Midbrain (tissue), 1 donor: ENCODE results near the gene SLC30A10.
"Not testable (repeated sequence)": the region's sequence is repeated elsewhere in the genome, so short reads cannot be mapped to it uniquely, and the experiment has no call there.

Experiments
- DNase-seq: peaks from one replicate; lab custom pipeline; 2025; lab: John Stamatoyannopoulos, UW

Gene SLC30A10

GRCh38 chr1:219891846-219892245 lies 36.5 kb downstream of the SLC30A10 start:
- not testable (repeated sequence) for DNase-seq

DNA sequence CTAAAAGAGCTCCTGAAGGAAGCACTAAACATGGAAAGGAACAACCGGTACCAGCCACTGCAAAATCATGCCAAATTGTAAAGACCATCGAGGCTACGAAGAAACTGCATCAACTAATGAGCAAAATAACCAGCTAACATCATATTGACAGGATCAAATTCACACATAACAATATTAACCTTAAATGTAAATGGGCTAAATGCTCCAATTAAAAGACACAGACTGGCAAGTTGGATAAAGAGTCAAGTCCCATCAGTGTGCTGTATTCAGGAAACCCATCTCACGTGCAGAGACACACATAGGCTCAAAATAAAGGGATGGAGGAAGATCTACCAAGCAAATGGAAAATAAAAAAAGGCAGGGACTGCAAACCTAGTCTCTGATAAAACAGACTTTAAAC lies 39.7 kb downstream of the SLC30A10 start:
- DNase-seq: not testable (repeated sequence)

- no peak for DNase-seq
Measured at GRCh38 chr1:219885680-219886079, 42.7 kb downstream of the SLC30A10 start.

DNA sequence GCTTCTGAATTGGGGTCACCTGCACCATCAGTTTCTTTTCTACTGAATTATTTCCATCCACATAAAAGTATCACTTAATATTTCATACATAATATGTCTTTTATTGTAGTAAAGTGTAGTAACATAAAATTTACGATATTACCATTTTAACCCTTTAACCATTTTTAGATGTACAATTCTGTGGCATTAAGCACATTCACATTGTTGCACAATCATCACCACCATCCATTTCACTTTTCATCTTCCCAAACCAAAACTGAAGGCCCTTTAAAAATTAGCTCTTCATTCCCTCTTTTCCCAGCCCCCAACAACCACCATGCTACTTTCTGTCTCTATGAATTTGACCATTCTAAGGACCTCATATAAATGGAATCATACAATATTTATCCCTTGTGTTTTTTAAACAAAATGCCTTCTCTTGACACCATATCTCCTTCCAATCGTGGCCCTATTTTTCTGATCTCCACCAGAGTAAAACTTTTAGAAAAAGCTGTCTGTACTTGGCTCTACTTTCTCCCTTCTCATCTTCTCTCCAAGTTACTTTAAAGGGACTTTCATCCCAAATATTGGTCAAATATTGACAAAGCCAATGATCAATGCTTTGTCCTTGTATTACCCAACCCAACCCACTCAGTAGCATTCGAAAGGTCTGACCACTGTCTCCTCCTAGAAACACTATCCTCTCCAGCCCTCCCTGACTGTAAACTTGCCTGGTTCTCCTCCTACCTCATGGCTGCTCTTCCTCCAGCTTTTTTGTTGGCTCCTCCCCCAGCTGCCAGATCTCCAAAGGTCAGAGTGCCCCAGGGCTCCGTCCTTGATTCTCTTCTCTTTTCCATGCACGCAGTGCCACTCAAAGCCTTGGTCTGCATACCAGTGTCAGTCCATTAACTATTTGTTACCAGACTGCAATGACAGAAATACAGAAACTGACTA lies 44.7 kb downstream of the SLC30A10 start:
- no peak for DNase-seq

DNA sequence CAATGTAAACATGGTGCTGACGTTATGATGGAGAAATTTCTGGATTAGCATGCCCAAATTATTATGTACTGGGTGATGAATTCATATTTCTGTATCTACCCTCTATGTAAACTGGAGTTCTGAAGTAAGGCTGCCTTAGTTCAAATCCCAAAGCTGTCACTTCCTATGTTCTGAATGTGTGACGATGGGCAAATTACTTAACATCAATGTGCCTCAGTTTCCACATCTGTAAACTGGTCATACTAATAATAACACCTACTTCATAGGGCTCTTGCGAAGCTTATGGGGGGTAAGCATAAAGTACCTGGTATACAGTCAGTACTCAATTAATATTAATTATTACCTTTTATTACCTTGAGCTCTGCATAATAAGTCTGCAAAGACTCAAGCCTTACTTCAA lies 45.6 kb downstream of the SLC30A10 start:
- DNase-seq: no peak

DNA sequence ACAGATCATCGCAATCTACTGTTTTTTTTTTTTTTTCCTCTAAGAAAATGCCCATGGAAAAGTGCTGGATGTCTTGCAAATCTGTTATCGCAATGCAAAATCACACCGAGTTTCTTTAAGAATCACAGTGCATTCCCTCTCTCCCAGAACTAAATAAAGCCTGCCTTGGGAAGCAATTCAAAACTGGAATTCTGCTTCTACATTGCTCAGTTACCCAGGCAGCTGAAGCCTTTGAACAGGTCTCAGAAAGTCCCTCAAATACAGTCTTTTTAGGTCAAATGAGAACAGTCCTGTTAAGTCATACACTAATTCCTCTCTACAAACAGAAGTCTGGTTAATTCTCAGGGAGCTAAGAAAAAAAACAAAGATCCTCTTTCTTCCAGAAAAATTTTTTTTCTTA lies 46.3 kb downstream of the SLC30A10 start:
- DNase-seq: peak; percentile 47

DNA sequence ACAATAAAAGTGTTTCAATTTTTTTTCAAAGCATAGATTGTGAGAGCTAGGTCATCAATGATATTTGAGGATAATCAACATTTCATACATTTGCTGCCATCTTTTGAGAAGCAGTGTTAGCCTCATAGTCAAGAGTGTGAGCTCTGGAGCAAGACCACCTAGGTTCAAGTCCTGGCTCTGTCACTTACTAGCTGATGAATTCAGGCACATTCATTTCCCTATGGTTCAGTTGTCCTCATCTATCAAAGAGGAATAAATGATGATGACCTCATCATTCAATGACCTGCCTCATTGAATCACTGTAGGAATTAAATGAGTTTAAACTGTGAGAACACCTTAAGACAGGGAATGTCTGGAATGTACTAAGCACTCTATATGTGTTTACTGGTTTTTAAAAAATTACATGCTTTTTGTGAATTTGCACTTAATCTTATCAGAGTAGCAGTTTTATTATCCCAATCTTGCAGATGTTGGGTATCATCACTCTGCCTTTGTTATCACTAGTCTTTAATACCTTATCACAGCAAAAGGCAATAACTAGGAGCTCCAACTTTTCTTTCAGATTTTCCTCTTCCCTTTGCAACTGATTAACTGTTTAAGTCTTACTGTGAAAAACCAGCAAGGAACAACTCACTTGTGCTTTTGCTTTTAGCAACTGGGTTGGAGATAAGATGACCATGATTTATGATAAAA lies 47.4 kb downstream of the SLC30A10 start:
- DNase-seq: no peak

GRCh38 chr1:219876798-219877209 lies 51.6 kb downstream of the SLC30A10 start:
- no peak for DNase-seq

GRCh38 chr1:219875860-219876259 lies 52.5 kb downstream of the SLC30A10 start:
- DNase-seq: no peak

DNA sequence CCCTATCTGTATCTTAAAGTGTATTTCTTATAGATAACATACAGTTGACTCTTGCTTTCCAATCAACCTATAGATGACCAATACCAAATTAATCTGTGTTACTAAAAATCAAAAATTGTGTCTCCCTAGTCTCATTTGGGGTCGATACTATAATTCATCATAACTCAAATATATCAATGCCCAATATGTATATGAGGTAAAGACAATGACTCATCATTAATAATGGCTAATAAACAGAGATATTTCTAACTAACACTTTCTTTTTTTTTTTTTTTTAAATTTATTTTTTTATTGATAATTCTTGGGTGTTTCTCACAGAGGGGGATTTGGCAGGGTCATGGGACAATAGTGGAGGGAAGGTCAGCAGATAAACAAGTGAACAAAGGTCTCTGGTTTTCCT lies 55.8 kb downstream of the SLC30A10 start:
- not testable (repeated sequence) for DNase-seq

DNA sequence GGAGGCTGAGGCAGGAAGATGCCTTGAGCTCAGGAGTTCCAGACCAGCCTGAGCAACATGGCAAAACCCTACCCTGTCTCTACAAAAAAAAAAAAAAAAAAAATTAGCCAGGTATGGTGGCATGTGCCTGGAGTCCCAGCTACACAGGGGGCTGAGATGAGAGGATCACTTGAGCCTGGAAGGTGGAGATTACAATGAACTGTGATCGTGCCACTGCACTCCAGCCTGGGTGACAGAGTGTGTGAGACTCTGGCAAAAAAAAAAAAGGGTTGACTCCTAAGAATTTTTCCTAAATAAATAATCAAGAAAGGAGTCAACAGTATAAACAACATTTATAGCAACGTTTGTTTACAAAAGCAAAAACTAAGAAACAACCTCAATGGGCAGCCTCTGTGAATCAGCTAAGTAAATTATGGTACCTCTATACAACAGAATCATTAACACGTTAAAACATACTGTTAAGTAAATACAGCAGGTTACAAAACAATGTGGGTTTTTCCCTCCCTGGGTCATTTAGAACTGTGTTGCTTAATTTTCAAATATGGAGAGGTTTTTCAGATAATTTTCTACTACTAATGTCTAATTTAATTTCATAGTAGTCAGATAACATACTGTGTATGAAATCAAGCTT lies 56.8 kb downstream of the SLC30A10 start:
- no peak for DNase-seq

GRCh38 chr1:219868615-219869014 lies 59.7 kb downstream of the SLC30A10 start:
- not testable (repeated sequence) for DNase-seq
